ENCODE measurements around the gene LSM3. TPM values are rescaled to one million over a fixed set of nuclear protein-coding genes. Genes with fewer than 3 reads are reported as not detected.
A peak's percentile ranks its signal among the peaks of the same experiment; 100 is the strongest.

The LSM3 gene
- total RNA-seq, 1 donor: 5.1 TPM

GRCh38 chr3:14151471-14152083, 27.0 kb upstream of the LSM3 start:
- H3K36me3 ChIP-seq (ENCODE audit: insufficient read depth, low read length): peaks cover 54% of the 10 kb centered on the region
- no peak overlapping the region for H3K4me2 ChIP-seq (ENCODE audit: insufficient read depth, low read length)
- H3K4me1 ChIP-seq (ENCODE audit: insufficient read depth, low read length): no peaks in the 10 kb centered on the region
- no peak for DNase-seq (ENCODE audit: insufficient read length, low spot score, missing footprints)
- no peak overlapping the region for H3K4me3 ChIP-seq (ENCODE audit: insufficient read depth, low read length)
- no peak overlapping the region for H3K27ac ChIP-seq (ENCODE audit: low read depth, low read length)
- H3K27me3 ChIP-seq (ENCODE audit: insufficient read depth, low read length): no peaks in the 10 kb centered on the region
- H3K79me2 ChIP-seq (ENCODE audit: insufficient read depth, low read length): no peaks in the 10 kb centered on the region
- H4K20me1 ChIP-seq (ENCODE audit: insufficient read depth, low read length): no peaks in the 10 kb centered on the region
- no peak for TF ChIP-seq CTCF (IDR thresholded peaks at IDR 0.05; ENCODE audit: extremely low read depth, low read depth, low read length)
- H3K9me3 ChIP-seq (ENCODE audit: low read depth, low read length): no peaks in the 10 kb centered on the region
- no peak overlapping the region for H2AFZ ChIP-seq (ENCODE audit: low read length)

- Histone ChIP-seq H3K36me3 (ENCODE audit: insufficient read depth, low read length) (peaks cover 54% of the 10 kb centered on the region), H3K27ac (ENCODE audit: low read depth, low read length) (no peak overlapping the region), H3K9me3 (ENCODE audit: low read depth, low read length) (no peaks in the 10 kb centered on the region), H3K79me2 (ENCODE audit: insufficient read depth, low read length) (no peaks in the 10 kb centered on the region), H3K27me3 (ENCODE audit: insufficient read depth, low read length) (no peaks in the 10 kb centered on the region), H2AFZ (ENCODE audit: low read length) (no peak overlapping the region), H3K4me2 (ENCODE audit: insufficient read depth, low read length) (no peak overlapping the region), H4K20me1 (ENCODE audit: insufficient read depth, low read length) (no peaks in the 10 kb centered on the region), H3K4me3 (ENCODE audit: insufficient read depth, low read length) (no peak overlapping the region), H3K4me1 (ENCODE audit: insufficient read depth, low read length) (no peaks in the 10 kb centered on the region)
- peak; percentile 35 for TF ChIP-seq CTCF (IDR thresholded peaks at IDR 0.05; ENCODE audit: extremely low read depth, low read depth, low read length)
- DNase-seq (ENCODE audit: insufficient read length, low spot score, missing footprints): no peak
Observed at GRCh38 chr3:14152233-14152962, 26.2 kb upstream of the LSM3 start.

GRCh38 chr3:14152963-14153355, 25.7 kb upstream of the LSM3 start:
- Histone ChIP-seq H3K36me3 (ENCODE audit: insufficient read depth, low read length) (peaks cover 55% of the 10 kb centered on the region), H3K9me3 (ENCODE audit: low read depth, low read length) (no peaks in the 10 kb centered on the region), H3K79me2 (ENCODE audit: insufficient read depth, low read length) (no peaks in the 10 kb centered on the region), H3K27me3 (ENCODE audit: insufficient read depth, low read length) (no peaks in the 10 kb centered on the region), H3K4me1 (ENCODE audit: insufficient read depth, low read length) (no peaks in the 10 kb centered on the region), H3K4me2 (ENCODE audit: insufficient read depth, low read length) (no peak overlapping the region), H3K4me3 (ENCODE audit: insufficient read depth, low read length) (no peak overlapping the region), H3K27ac (ENCODE audit: low read depth, low read length) (no peak overlapping the region), H2AFZ (ENCODE audit: low read length) (no peak overlapping the region), H4K20me1 (ENCODE audit: insufficient read depth, low read length) (no peaks in the 10 kb centered on the region)
- DNase-seq (ENCODE audit: insufficient read length, low spot score, missing footprints): no peak
- no peak for TF ChIP-seq CTCF (IDR thresholded peaks at IDR 0.05; ENCODE audit: extremely low read depth, low read depth, low read length)

- no peak for DNase-seq (ENCODE audit: insufficient read length, low spot score, missing footprints)
- H3K27me3 ChIP-seq (ENCODE audit: insufficient read depth, low read length): no peaks in the 10 kb centered on the region
- H3K4me2 ChIP-seq (ENCODE audit: insufficient read depth, low read length): no peak overlapping the region
- H3K27ac ChIP-seq (ENCODE audit: low read depth, low read length): no peak overlapping the region
- H3K4me1 ChIP-seq (ENCODE audit: insufficient read depth, low read length): no peaks in the 10 kb centered on the region
- no peaks in the 10 kb centered on the region for H3K79me2 ChIP-seq (ENCODE audit: insufficient read depth, low read length)
- H2AFZ ChIP-seq (ENCODE audit: low read length): no peak overlapping the region
- H4K20me1 ChIP-seq (ENCODE audit: insufficient read depth, low read length): no peaks in the 10 kb centered on the region
- no peaks in the 10 kb centered on the region for H3K9me3 ChIP-seq (ENCODE audit: low read depth, low read length)
- no peak for TF ChIP-seq CTCF (IDR thresholded peaks at IDR 0.05; ENCODE audit: extremely low read depth, low read depth, low read length)
- no peak overlapping the region for H3K4me3 ChIP-seq (ENCODE audit: insufficient read depth, low read length)
- peaks cover 55% of the 10 kb centered on the region for H3K36me3 ChIP-seq (ENCODE audit: insufficient read depth, low read length)
Observed at GRCh38 chr3:14153663-14154062, 25.0 kb upstream of the LSM3 start.

Data from osteoblast (primary cell).